GM19035 (cell line): Measurements from ENCODE around the gene EPHB1.

Source experiments
- ATAC-seq: cut with Tn5 transposase; IDR thresholded peaks from one replicate; pipeline ENCODE4 v1.9.1; 2021; ENCODE audit not compliant: unreplicated experiment

Gene EPHB1

DNA sequence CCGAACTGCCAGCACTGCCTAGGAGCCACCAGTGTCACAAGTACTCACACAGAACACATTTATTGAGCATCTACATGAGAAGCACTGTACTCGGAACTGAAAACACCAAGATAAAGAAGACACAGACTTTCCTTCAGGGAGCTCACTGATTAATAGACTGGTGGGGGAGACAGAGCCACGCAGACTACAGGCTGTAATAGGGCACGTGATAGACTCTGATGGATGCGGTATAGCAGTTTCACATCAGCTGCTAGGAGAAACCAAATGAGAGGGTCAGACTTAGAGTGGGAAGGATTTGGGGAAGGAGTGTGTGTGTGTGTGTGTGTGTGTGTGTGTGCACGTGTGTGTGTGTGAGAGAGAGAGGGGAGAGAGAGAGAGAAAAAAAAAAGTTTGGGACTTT, 12.1 kb downstream of the EPHB1 start:
- no peak for ATAC-seq

- no peak for ATAC-seq
Observed at GRCh38 chr3:134808835-134809234, 13.8 kb downstream of the EPHB1 start.

DNA sequence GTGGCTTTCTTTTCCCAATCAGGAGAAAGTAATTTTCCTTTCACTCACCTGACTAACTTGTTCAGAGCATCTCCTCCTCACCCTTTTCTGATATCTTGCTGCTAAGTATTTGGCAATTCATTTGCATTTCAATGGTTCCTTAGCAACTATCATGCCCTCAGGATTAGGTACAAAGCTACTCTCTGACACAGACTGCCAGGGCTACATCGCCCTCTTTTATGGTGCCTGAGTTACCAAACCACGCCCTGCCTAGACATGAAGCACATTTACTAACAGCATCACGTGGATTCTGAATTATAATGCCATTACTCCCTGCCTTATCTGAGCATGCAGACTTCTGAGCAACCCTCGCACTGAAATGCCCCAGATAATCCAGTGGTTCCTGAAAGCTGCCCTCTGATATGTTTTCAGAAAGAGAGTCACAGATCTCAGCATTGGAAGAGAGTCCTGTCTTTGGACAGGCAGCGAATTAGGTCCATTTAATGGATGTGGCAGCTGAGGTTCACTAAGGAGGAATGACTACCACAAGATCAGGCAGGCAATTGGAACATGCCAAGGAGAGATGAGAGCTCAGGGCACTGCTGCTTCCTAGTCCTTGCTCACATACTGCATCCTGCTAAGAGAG, 14.5 kb downstream of the EPHB1 start:
- no peak for ATAC-seq

- no peak for ATAC-seq
Observed at GRCh38 chr3:134810052-134810435, 15.0 kb downstream of the EPHB1 start.

DNA sequence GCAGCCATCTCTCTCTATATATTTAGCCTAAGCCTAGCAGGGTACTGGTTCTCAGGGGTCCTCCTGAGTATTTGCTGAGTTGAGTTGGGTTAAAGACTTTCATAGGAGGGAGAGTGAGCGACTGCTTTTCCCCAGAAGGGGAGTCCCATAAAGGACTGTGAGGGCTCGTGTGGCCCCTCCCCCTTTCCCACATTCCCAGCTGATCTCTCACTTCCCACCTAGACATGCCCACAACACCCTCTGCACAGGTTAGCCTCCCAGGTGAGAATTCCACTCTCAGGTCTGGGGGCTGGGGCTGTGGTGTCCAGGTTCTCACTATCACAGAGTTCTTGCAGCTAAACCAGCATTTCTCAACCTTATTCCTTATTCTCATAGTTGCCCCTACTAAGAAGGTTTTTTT, 15.8 kb downstream of the EPHB1 start:
- ATAC-seq: no peak

DNA sequence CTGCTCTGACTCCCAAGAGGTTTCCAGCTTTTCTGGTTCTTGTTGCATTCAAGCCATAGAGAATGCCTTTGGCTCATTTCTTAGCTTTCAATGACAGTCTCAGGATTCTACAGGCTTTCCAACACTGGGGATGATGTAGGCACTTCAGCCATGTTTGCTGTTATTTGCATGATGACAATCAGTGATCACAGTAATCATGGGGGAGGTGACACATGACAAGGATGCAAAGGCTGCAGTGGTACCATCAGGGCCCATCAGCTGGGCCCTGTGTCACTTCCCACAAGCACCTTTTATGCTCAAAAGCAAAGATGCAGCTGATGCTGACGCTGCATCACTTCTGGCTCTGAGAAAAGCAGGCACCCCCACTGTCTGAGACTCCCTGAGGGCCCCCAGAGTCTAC, 18.6 kb downstream of the EPHB1 start:
- no peak for ATAC-seq

GRCh38 chr3:134815519-134815918, 20.5 kb downstream of the EPHB1 start:
- ATAC-seq: no peak

DNA sequence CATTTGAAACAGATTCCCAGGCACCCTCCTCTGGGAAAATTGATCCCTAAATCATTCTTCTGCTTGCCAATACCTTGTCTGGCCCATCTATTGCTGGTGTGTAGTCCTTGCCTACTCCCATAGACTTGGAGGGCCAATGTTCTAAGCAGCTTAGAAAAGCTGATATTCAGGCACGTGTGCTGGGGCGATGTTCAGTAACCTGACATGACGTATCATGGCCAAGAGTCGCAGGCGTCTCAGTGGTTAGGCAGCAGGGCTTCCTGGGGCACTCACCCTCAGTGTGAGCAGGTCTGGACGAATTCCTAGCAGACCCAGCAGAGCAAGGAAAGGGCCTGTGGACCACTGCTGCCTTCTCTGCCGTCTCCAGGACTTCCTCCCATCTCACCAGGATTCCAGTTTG, 21.6 kb downstream of the EPHB1 start:
- ATAC-seq: no peak

GRCh38 chr3:134817297-134817696, 22.2 kb downstream of the EPHB1 start:
- no peak for ATAC-seq

GRCh38 chr3:134820994-134821393, 25.9 kb downstream of the EPHB1 start:
- ATAC-seq: no peak

- ATAC-seq: no peak
Observed at GRCh38 chr3:134822090-134822489, 27.0 kb downstream of the EPHB1 start.

- no peak for ATAC-seq
Observed at GRCh38 chr3:134823679-134824078, 28.6 kb downstream of the EPHB1 start.

- no peak for ATAC-seq
Observed at GRCh38 chr3:134824791-134825190, 29.7 kb downstream of the EPHB1 start.

- no peak for ATAC-seq
Observed at GRCh38 chr3:134827213-134827612, 32.2 kb downstream of the EPHB1 start.

- no peak for ATAC-seq
Observed at GRCh38 chr3:134829721-134830120, 34.7 kb downstream of the EPHB1 start.

- no peak for ATAC-seq
Observed at GRCh38 chr3:134832585-134832984, 37.5 kb downstream of the EPHB1 start.

DNA sequence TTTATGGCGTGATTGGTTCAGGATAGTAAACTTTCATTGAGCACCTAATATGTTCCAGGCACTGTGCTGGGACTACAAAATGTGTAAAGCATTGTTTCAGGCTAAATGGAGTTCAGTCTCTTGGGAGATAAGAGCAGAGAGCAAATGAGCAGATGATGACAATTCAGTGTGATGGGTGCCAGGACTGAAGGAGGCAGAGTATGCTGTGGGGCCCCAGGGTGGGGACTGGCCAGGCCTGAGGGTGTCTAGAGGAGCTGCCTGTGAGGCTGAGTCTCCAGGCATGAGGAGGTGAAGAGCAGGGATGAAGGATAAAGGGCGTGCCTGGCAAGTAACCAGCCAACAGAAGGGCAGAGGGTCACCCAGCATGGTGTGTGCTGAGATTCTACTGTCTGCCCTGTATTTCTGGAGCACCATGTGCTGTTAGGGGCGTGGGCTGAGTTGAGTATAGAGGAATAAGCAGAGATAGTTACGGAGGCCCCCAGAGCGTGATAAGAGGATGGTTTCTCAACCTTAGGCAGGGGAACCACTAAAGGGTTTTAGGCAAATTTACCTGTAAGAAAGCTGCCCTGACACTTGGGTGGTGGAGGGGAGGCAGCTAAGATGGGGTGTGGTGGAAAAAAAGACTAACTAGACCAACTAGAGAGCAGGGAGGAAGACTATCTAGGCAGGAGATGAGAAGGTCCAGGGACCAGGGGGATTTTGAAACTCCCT, 38.5 kb downstream of the EPHB1 start:
- ATAC-seq: no peak

- no peak for ATAC-seq
Observed at GRCh38 chr3:134836921-134837320, 41.9 kb downstream of the EPHB1 start.

DNA sequence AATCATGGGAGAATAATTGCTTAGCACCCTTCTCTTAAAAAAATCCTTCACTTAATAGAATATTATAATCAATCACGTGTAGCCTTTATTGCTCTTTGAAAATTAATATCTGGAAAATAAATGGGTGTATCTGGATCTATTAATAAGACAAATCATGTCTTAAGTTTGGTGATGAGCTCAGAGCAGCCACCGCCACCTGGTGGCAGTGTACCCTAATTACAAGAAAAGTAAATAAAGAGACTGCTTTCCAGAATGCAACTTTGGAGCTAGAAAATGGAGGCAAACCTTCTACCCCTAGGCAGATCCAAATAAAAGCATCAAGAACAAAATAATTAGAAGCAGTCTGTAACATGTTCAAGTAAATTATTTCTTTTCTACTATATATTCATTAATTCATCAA, 43.5 kb downstream of the EPHB1 start:
- no peak for ATAC-seq

- no peak for ATAC-seq
Observed at GRCh38 chr3:134839422-134839821, 44.4 kb downstream of the EPHB1 start.

DNA sequence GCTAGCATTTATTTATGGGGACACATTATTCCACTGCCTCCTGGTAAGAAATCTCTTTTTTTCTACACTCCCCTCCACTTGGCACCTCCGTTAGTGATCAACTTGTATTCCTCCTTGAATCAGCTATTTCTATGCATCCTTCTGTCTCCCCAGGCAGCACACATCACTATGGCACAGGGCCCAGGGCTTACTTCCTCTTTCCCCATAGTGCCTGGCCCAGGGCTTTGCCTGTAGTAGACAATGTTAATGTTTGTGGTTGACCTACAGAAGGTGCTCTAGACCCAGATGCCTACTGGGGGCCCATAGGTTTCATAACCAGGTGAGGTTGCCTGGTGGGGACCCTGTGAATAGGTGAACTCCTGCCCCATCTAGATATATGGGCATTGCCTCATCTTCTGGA, 44.9 kb downstream of the EPHB1 start:
- no peak for ATAC-seq

DNA sequence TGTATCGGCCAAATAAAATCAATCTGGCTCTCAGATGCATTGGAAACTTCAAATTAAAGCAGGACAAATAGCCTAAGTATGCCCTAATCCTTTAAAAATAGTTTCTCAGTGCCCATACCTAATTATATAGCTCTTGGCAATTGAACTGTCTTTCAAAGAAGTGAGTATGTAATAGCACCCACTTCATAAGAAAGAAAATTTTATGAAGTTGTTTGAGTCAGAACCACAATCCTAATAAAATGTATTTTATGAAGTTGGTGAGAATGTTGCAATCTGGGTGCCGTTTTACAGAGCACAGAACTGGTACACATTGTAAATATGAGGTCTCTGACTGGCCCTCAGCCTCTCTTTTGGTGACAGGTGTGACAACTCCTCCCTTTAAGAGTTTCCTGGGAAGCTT, 45.4 kb downstream of the EPHB1 start:
- no peak for ATAC-seq

- no peak for ATAC-seq
Observed at GRCh38 chr3:134846084-134846483, 51.0 kb downstream of the EPHB1 start.
